HG02798 (cell line): Measurements from ENCODE around the gene TNIK.
A peak's percentile ranks its signal among the peaks of the same experiment; 100 is the strongest.

Experiments used
- ATAC-seq: cut with Tn5 transposase; IDR thresholded peaks from one replicate; pipeline ENCODE4 v1.9.1; 2021; ENCODE audit warnings: mild to moderate bottlenecking; ENCODE audit not compliant: unreplicated experiment, poor library complexity

TNIK gene

GRCh38 chr3:171077261-171077660 is 382.9 kb downstream of the TNIK start:
- ATAC-seq = no peak

- no peak for ATAC-seq
These were observed 387.8 kb downstream of the TNIK start for GRCh38 chr3:171072432-171072831.

- ATAC-seq = no peak
These were observed 391.5 kb downstream of the TNIK start for GRCh38 chr3:171068658-171069057.

- ATAC-seq = no peak
These were observed 394.0 kb downstream of the TNIK start for GRCh38 chr3:171066206-171066605.

- ATAC-seq = no peak
These were observed 394.5 kb downstream of the TNIK start for GRCh38 chr3:171065732-171066131.

- no peak for ATAC-seq
These were observed 395.7 kb downstream of the TNIK start for GRCh38 chr3:171064461-171064860.

GRCh38 chr3:171061749-171062148 is 398.5 kb downstream of the TNIK start:
- no peak for ATAC-seq

GRCh38 chr3:171059978-171060377 is 400.2 kb downstream of the TNIK start:
- ATAC-seq = no peak

GRCh38 chr3:171058873-171059603 is 401.2 kb downstream of the TNIK start:
- ATAC-seq = no peak

- no peak for ATAC-seq
These were observed 402.1 kb downstream of the TNIK start for GRCh38 chr3:171058058-171058457.

GRCh38 chr3:171057072-171057471 is 403.1 kb downstream of the TNIK start:
- no peak for ATAC-seq

- no peak for ATAC-seq
These were observed 403.7 kb downstream of the TNIK start for GRCh38 chr3:171056528-171056927.

- ATAC-seq = no peak
These were observed 404.6 kb downstream of the TNIK start for GRCh38 chr3:171055336-171056178.

GRCh38 chr3:171054921-171055320 is 405.3 kb downstream of the TNIK start:
- no peak for ATAC-seq

GRCh38 chr3:171054231-171054630 is 406.0 kb downstream of the TNIK start:
- no peak for ATAC-seq

- peak; percentile 74 for ATAC-seq
These were observed 410.3 kb downstream of the TNIK start for GRCh38 chr3:171049861-171050444.

- ATAC-seq = no peak
These were observed 413.4 kb downstream of the TNIK start for GRCh38 chr3:171046760-171047159.

GRCh38 chr3:171044835-171045793 is 415.1 kb downstream of the TNIK start:
- ATAC-seq = no peak

- no peak for ATAC-seq
These were observed 415.8 kb downstream of the TNIK start for GRCh38 chr3:171044384-171044783.

GRCh38 chr3:171039674-171040073 is 420.5 kb downstream of the TNIK start:
- ATAC-seq = no peak
